ENCODE results near the gene TMEM163.

DNA sequence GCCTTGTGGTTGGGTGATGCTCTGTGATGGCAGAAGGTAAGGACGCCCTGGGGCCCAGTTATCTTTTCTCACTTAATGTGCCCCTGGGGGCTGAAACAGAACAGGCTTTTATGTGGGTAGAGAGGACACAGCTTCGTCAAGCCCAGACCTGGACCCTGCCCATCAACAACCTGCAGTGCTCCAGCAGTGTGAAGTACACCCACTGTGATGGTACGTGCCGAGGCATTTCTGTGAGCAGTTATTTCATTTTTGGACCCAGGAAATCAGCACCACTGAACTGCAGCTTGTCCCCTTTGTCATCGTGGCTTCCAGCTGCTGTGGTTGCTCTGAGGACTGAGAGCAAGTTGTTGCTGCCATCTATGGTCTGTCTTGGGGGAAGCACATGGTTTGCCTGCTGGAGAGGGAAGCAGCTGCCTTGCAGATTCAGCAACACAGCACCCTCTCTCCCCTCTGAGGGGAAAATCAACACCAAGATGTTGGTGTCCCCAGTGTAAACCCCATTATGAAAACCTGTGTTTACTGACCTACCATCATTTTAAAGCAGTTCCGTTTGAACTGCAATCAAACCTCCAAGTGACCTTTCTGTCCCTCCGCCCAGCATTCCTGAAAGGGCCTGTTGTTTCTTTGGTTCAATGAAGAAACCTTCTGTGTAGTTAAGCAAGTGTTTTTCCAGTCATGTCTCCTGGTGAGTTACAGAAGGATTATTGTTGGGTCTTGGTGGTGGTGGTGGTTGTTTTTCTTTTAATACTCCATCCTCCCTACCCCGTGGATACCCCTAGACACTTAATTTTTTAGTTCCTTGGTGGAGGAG is 306.8 kb downstream of the TMEM163 start:
- TF ChIP-seq, protein P1, sequence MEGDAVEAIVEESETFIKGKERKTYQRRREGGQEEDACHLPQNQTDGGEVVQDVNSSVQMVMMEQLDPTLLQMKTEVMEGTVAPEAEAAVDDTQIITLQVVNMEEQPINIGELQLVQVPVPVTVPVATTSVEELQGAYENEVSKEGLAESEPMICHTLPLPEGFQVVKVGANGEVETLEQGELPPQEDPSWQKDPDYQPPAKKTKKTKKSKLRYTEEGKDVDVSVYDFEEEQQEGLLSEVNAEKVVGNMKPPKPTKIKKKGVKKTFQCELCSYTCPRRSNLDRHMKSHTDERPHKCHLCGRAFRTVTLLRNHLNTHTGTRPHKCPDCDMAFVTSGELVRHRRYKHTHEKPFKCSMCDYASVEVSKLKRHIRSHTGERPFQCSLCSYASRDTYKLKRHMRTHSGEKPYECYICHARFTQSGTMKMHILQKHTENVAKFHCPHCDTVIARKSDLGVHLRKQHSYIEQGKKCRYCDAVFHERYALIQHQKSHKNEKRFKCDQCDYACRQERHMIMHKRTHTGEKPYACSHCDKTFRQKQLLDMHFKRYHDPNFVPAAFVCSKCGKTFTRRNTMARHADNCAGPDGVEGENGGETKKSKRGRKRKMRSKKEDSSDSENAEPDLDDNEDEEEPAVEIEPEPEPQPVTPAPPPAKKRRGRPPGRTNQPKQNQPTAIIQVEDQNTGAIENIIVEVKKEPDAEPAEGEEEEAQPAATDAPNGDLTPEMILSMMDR (IDR thresholded peaks at IDR 0.05; ENCODE audit: low read length) = peak; percentile 93
- TF ChIP-seq EZH2 (IDR thresholded peaks at IDR 0.05; ENCODE audit: borderline replicate concordance, low read length) = no peak

Data from OCI-LY1 (cell line).